ENCODE measurements around the gene GRAMD2A.

The GRAMD2A gene

DNA sequence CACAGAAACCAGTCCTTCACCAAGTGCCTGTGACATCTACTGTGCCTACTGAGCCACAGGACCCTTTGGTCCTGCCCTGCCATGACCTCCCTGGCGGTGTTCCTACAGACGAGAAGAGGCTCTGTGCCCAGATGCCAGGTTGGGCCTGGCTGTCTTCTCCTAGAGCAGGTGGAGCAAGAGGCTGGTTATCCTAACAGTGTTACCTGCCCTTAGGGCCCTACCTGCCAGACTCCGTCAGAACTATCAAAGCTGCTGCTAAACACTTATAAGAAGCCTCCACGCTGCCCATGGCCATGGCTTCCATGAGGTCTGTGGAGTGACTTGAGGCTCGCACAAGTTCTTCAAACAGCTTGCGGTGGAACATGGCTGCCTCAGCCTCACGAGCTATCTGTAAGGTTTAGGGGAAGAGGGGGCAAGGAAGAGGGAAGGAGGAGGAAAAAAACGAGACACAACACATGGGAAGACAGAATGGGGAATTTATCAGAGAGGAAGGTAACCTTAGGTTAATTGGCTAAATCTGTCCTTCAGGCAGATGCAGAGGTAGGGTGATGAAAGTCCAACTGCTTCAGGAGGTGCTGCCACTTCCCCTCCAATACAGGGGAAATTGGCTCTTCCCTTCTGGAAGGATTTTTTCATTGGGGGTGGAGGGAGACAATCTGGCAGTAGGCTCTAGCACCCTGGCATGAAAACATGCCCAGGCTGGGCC is 5.4 kb upstream of the GRAMD2A start:
- no peak overlapping the region for H3K4me3 ChIP-seq (ENCODE audit: low read depth, low read length)
- TF ChIP-seq, protein P1, sequence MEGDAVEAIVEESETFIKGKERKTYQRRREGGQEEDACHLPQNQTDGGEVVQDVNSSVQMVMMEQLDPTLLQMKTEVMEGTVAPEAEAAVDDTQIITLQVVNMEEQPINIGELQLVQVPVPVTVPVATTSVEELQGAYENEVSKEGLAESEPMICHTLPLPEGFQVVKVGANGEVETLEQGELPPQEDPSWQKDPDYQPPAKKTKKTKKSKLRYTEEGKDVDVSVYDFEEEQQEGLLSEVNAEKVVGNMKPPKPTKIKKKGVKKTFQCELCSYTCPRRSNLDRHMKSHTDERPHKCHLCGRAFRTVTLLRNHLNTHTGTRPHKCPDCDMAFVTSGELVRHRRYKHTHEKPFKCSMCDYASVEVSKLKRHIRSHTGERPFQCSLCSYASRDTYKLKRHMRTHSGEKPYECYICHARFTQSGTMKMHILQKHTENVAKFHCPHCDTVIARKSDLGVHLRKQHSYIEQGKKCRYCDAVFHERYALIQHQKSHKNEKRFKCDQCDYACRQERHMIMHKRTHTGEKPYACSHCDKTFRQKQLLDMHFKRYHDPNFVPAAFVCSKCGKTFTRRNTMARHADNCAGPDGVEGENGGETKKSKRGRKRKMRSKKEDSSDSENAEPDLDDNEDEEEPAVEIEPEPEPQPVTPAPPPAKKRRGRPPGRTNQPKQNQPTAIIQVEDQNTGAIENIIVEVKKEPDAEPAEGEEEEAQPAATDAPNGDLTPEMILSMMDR (IDR thresholded peaks at IDR 0.05; ENCODE audit: low read depth, low read length, missing control alignments): no peak
- in situ Hi-C loops (cut with HindIII; ENCODE audit: low pct_ligation_motif_present, low sequenced_read_pairs): no loop called here
- peaks cover 100% of the 10 kb centered on the region for H3K36me3 ChIP-seq (replicated peaks)
- no peaks in the 10 kb centered on the region for H3K27me3 ChIP-seq (replicated peaks)
- no peak overlapping the region for H3K27ac ChIP-seq
- no peak for DNase-seq

DNA sequence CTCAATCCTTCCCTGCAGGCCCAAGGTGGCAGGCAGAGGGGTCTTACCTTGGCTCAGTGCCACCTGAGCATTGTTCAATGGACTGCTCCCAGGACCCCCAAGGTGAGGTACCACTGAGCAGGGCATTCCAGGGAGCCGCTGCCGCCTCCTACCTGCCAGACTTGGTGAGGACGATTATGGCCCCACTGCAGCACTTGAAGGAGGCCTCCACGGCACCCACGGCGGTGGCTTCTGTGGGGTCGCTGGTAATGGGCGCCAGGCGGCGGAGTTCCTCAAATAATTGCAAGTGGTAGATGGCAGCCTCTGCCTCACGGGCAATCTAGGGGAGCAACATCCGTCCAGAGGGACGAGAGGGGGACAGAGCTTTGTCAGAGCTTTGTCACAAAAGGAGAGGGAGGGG is 4.7 kb upstream of the GRAMD2A start:
- in situ Hi-C loops (cut with HindIII; ENCODE audit: low pct_ligation_motif_present, low sequenced_read_pairs): no loop called here
- Histone ChIP-seq H3K36me3 (replicated peaks) (peaks cover 94% of the 10 kb centered on the region), H3K27me3 (replicated peaks) (no peaks in the 10 kb centered on the region), H3K27ac (no peak overlapping the region), H3K4me3 (ENCODE audit: low read depth, low read length) (no peak overlapping the region)
- DNase-seq: no peak
- TF ChIP-seq, protein P1 (IDR thresholded peaks at IDR 0.05; ENCODE audit: low read depth, low read length, missing control alignments): no peak

DNA sequence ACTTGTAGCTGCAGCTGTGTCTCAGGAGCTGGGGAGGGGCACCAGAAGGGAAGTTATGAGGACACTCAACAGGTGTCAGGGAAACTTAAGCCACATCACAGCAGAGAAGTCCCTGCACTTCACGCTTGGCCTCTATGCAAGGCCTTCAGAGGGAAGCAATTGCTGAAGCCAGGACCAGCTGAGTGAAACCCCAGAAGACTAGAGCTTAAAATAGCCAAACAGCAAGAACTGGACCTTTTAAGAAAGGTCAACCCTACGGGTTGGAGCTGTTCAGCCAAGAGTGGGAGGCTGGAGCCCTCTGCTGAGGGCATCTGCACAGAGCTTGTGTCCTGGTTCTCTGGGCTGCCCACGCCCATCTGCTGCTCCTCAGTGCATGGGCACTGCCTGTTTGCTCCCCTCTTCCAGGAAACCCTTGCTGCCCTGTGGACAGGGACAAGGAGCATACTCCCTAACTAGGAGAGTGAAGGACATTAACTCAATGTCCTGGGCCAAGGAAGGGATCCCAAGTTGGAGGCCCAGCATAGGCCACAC is 3.9 kb upstream of the GRAMD2A start:
- no peak for DNase-seq
- no peak overlapping the region for H3K27ac ChIP-seq
- no peaks in the 10 kb centered on the region for H3K27me3 ChIP-seq (replicated peaks)
- peaks cover 86% of the 10 kb centered on the region for H3K36me3 ChIP-seq (replicated peaks)
- TF ChIP-seq, protein P1 (IDR thresholded peaks at IDR 0.05; ENCODE audit: low read depth, low read length, missing control alignments): no peak
- in situ Hi-C loops (cut with HindIII; ENCODE audit: low pct_ligation_motif_present, low sequenced_read_pairs): no loop called here
- H3K4me3 ChIP-seq (ENCODE audit: low read depth, low read length): no peak overlapping the region

DNA sequence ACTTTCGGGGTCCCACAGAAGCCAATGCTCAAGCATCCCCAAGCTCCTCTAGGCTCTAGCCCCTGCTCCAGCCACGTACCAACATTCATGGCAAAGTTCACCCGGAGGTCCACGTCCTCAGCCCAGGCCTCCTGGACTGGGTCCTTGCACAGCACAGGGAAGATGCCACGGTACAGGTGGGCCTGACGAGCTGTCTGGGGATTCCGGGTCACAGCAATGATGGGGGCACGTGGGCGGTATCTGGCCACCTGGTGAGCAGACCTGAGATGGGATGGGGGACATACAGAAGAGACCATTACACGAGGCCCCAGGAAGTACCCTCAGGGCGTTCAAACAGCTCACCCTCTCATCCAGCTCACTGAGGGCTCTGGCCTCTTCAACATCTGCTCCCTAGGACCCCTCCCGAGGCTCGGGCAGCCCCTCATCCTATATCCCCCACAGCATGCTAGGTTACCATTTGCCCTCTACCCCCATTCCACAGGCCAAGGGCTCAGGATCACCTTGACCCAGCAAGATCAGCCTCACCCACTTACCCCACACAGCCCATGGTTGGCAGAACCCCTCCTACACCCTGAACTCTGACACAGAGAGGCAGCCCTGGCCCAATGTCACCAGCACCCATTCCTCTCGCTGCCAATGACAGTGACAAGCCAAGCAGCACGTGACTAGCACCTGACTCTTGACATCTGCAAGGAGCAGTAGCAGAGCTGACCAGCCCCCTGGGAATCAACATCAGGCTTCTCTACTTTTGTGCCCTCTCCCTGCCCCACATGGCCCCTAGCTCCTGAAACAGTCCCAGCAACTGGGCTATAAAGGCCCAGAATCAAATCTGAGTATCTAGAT is 3.0 kb upstream of the GRAMD2A start:
- Histone ChIP-seq H3K27ac (no peak overlapping the region), H3K36me3 (replicated peaks) (peaks cover 77% of the 10 kb centered on the region), H3K4me3 (ENCODE audit: low read depth, low read length) (no peak overlapping the region), H3K27me3 (replicated peaks) (no peaks in the 10 kb centered on the region)
- in situ Hi-C loops (cut with HindIII; ENCODE audit: low pct_ligation_motif_present, low sequenced_read_pairs): no loop called here
- TF ChIP-seq, protein P1 (IDR thresholded peaks at IDR 0.05; ENCODE audit: low read depth, low read length, missing control alignments): no peak
- DNase-seq: no peak

DNA sequence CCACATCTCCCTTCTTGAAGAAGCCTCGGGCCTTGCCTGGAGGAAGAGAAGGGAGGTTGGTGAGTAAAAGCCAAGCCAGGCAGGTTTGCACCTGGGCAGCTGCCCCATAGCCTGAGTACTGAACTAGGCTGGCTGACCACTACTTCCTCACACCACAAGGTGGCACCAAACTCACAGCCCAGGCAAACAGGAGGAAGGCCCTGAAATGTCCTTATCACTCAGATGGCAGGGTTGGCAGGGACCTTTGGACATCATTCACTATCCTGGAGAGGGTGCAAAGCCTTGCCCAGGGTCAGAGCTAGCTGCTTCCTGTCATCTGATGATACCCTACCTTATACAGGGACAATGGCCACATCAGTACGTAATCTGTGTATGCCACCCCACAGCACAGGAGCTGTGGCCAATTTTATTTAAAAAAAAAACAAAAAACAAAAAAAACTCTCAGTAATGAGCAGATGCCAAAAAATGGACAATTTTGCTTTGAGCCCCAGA is 2.2 kb upstream of the GRAMD2A start:
- Histone ChIP-seq H3K36me3 (replicated peaks) (peaks cover 69% of the 10 kb centered on the region), H3K27ac (no peak overlapping the region), H3K4me3 (ENCODE audit: low read depth, low read length) (no peak overlapping the region), H3K27me3 (replicated peaks) (no peaks in the 10 kb centered on the region)
- in situ Hi-C loops (cut with HindIII; ENCODE audit: low pct_ligation_motif_present, low sequenced_read_pairs): no loop called here
- peak; percentile 49 for DNase-seq
- TF ChIP-seq, protein P1 (IDR thresholded peaks at IDR 0.05; ENCODE audit: low read depth, low read length, missing control alignments): peak; percentile 94
